Stimulated activated CD4-positive, alpha-beta T cell treated with anti-CD3 and anti-CD28 coated beads, Interleukin-2, amount 100 ng/mL, for 4 hours (primary cell): ENCODE measurements around the gene DIP2C.
"Not testable (repeated sequence)": the region's sequence is repeated elsewhere in the genome, so short reads cannot be mapped to it uniquely, and the experiment has no call there.

Source experiments
- DNase-seq: peaks from one replicate; pipeline ENCODE4 v3.0.0-alpha.2; 2020; ENCODE audit warnings: low read depth

DIP2C gene

DNA sequence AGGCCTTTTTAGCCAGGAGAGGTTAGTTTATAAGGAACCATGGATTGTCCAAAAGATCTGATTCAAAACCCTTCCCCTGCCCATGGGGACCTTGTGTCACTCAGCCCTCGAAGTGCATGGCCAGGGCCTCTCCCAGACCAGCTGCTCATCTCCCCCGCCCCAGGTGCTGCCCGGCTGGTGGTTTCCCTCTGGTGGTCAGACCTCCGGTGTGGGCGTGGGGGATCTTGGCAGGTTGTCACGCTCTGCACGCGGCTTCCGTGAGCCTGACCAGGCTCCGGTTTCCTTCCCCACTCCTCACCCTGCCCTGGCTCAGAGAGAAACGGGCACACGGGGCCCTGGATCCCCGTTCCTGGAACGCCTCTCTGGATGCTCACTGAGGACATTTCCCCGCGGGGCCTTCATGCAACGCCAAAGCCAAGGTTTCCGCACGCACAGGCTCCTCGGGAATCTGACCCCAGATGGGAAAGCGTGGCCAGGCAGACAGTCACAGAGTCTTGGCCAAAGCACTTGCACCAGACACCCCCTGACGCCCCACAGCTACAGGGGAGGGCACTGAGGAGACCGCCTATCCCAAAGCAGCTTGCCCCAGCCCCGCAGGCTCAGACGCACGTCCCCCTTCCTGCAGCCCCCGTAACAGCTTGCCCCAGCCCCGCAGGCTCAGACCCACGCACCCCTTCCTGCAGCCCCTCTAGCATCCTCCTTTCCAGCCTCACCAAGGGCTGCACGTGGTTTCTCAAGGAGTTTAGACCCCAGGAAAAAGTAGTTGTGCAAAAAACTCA lies 7.8 kb upstream of the DIP2C start:
- DNase-seq: no peak

- DNase-seq: no peak
Measured at GRCh38 chr10:695396-695795, 5.9 kb upstream of the DIP2C start.

DNA sequence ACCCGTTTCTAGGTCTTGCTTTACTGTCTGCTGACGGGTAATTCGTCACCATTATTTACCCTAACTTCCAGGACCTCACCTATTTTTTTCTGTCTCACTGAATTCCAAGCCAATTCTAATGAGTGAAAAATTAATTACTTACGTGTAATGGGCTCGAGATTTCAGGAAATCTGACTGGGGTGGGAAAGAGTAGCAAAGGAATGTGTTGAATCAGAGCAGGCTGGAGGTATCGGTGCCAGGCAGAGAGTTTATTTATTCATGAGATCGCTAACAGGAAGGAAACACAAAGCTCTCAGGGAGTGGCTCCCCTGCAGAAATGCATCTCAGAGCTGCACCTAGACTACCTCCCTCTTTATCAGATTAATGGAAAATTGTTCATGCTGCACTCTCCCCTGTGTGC lies 4.0 kb upstream of the DIP2C start:
- DNase-seq: no peak

DNA sequence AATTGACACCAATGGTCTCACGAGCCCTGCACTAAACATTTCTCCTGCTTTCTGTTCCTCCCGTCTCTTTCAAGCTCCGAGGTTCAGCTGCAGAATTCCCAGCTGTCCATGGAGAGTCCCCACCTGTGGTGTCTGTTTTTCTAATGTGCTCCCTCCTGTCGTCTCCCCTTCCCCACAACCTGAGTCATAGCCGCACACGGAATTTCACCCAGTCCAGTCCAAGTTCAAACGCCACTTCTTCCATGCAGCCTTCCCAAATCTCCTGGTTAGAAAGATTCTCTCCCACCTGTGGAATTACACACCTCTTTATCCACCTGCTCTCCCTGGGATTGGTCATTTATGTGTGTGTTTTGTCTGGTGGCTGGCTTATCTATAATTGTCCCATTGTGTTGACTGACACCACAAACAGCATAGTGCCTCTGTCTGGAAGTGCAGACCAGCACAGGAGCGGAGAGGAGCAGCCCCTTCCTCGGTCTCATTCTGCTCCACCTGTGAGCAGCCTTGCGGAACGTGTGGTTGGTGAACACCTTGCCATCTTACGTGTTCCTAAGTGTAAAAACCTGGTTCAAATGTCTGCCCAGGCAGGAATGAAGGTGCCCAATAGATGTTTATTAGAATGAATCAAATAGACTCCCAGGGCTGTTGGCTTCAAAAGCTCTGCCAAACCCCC lies 3.3 kb upstream of the DIP2C start:
- no peak for DNase-seq

- DNase-seq: no peak
Measured at GRCh38 chr10:691216-691615, 1.7 kb upstream of the DIP2C start.

DNA sequence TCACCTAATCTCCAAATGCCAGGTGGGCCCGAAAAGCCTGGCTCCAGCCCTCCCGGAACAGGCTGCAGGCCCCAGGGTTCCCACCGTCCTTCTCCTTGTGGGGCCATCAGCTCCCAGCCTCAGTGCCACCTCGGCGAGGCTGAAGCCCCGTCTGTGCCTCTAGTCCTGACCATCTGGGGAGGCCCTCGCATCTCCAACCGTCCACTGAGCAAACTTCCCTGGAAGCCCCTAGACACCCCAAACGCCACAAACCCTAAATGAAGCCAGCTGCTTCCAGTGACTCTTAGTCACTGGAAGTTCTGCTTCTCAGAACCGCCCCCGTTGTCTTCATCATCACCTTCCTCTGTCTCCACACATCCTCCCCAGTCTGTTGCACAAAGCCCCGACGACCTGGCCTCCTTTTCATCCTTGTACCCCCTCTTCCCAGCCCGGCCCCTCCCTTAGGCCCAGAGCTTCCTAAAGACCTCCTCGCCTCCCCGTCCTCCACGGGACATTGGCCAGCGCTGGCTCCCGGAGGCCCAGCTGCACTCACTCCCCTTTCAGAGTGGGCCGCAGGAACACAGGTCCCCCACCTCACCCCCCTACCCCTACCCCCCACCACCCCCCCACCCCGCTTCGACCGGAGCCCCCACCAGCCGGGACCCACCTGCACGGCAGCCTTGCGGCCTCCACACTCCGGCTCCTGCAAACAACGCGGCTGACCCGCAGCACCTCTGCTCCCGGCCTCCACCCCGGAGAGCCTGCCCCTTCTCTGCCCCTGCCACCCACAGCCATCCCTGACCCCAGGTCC lies 1.1 kb upstream of the DIP2C start:
- DNase-seq: no peak

DNA sequence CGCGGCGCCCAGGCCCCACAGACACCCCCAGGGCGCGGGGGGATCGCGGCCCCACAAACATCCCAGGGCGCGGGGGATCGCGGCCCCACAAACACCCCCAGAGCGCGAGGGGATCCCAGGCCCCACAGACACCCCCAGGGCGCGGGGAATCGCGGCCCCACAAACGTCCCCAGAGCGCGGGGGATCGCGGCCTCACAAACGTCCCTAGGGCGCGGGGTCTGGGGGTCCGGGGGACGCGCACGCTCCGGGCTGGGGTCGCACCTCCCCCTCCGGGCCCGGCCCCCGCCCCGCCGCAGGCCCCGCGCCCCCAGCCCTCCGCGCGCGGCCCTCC lies 382 bp downstream of the DIP2C start:
- DNase-seq: no peak

DNA sequence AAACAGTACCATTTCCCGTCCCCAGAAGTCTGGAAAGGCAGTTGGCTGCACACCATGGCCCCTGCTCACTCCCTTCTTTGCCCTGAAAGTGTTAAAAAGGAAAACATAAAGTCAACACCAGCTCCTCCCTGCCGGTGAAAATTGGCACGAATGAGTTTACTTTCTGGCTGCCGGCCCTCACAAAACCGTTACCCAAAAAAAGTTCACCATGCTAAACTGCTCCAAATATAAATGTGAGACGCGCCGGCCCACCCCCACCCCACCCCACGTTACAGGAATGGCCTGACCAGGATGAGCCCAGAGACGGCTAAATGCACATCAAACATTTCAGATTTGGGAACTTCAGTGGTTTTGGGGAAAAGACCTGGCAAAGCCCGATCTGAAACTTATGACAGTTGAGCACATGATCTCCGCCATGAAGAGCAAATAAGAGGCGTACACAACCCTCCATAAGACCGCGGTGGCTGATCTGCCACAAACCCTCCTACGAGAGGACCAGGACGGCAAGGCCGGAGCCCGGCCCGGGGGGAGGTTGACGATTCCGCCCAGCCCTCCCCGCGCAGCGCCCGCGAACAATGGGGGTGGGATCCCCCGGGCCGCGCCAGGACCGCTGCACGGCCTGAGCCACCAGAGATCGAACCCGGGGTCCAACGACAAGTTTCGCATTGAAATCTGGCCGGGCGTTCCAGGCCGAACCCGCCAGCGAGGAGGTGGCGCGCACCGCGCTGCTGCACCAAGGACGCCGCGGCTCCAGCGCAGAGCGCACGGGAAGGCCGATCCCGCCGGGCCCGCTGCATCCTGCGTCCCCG lies 952 bp downstream of the DIP2C start:
- no peak for DNase-seq

- DNase-seq: no peak
Measured at GRCh38 chr10:687583-688311, 1.7 kb downstream of the DIP2C start.

DNA sequence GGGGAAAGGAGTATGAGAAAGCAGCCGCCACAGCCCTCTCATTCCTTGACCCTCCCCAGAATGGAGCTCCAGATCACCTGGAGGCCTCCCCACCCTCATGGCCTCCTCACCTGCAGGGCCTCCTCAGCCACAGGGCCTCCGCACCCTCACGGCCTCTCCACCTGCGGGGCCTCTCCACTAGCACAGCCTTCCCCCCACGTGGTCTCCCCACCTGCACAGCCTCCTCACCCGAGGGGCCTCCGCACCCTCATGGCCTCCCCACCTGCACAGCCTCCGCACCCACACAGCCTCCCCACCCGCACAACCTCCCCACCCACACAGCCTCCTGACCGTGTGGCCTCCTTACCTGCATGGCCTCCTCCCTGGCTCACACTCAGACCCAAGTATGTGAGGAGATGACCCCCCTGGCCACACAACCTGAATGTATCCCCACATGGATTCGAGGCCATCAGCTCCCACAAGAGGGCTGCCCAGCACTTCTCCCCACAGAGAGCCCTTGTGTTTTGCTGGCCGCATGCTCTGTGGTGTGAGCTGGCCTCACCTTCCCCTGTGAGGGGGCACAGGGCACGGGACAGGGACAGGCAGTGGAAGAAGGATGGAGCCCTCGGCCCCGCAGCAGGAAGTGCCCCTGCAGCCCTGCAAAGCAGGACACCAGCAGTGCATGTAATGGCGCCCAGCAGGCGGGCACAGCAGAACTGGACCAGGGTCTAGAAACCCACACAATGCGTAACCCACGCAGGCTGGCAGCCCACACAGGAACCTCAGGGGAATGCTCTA lies 3.1 kb downstream of the DIP2C start:
- DNase-seq: no peak

DNA sequence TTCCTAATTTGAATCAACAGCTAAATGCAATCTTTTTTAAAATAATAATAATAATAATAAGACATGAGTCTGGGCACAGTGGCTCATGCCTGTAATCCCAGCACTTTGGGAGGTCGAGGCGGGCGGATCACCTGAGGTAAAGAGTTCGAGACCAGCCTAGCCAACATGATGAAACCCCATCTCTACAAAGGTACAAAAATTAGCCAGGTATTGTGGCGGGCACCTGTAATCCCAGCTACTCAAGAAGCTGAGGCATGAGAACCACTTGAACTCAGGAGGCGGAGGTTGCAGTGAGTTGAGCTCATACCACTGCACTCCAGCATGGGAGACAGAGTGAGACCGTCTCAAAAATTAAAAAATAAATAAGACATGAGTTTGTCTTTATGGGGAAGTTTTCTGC lies 3.9 kb downstream of the DIP2C start:
- no peak for DNase-seq

DNA sequence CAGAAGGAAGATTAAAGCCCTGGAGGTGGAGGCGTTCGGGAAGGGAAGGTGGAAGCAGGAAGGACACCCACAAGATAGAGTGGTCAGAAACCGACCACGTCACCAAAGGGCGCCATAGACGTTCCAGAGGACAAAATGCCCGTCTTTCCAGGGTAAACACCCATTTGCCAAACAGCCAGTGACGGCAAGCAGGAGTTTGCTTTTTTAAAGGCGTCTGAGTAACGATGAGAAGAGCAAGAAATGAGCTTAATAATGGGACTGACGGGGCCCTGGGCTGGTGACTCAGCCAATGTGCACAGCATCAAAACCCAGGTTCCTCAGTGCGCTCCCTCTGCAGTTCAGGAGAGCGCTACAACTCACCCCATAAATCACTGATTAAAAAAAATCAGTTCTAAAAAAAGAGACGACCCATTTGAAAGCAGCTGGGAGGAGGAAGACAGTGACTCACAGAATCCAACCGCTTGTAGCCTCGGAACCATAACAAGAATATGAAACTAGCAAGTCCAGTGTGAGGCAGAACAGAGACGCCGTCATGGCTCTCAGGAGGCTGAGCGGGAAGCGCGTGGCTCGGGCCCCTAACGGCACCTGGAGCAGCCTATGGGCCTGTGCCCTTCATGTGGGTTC lies 5.9 kb downstream of the DIP2C start:
- DNase-seq: no peak

GRCh38 chr10:682931-683447 lies 6.5 kb downstream of the DIP2C start:
- no peak for DNase-seq

GRCh38 chr10:681670-682318 lies 7.7 kb downstream of the DIP2C start:
- no peak for DNase-seq

- no peak for DNase-seq
Measured at GRCh38 chr10:680745-681144, 8.7 kb downstream of the DIP2C start.

DNA sequence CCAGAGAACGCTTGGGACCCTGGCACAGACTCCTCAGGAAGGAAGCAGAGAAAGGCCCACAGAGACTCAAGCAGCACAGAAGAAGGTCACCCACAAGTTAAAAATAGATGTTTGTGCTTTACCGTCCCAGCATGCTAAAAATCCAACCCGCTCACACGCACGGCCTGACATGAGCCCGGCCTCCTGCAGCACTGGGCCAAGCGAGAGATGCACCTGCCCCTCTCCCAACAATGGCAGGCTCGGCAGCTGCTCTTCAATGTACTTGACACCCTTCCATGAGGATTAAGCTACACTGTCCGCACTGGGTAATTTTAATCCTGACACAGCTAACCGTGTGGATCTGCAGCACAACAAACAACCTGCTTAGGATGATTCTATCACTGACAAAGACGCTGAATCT lies 9.3 kb downstream of the DIP2C start:
- no peak for DNase-seq

DNA sequence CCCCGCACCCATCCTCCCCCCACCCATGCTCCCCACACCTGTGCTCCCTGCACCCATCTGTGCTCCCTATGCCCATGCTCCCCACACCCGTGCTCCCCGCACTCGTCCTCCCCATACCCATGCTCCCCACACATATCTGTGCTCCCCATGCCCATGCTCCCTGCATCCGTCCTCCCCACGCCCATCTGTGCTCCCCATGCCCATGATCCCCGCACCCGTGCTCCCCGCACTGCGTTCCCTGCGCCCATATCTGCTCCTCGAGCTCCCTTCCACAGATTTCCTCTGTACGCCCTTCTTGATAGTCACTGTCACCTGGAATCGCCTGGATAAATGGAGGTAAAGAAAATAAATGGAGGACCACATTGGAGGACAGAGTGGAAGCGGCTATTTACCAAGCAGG lies 9.9 kb downstream of the DIP2C start:
- DNase-seq: no peak

DNA sequence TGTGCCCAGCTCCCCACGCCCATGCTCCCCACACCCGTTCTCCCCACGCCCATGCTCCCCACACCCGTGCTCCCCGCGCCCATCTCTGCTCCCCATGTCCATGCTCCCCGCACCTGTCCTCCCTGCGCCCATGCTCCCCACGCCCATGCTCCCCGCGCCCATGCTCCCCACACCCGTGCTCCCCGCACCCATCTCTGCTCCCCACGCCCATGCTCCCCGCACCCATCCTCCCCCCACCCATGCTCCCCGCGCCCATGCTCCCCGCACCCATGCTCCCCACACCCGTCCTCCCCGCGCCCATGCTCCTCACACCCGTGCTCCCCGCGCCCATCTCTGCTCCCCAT lies 10.8 kb downstream of the DIP2C start:
- DNase-seq: not testable (repeated sequence)

GRCh38 chr10:677750-678661 lies 11.5 kb downstream of the DIP2C start:
- DNase-seq: no peak
